Breast epithelium (tissue), 3 donors: Measurements from ENCODE around the gene RFX4.

ENCODE experiments used
- POLR2A ChIP-seq: fragments of 450-650 bp; IDR thresholded peaks from one replicate; pipeline ENCODE4 v1.6.1; 2016; ENCODE audit warnings: antibody characterized with exemption, mild to moderate bottlenecking, moderate library complexity
- TF ChIP-seq, protein P1 (sequence below), 3 donors: fragments of 450-650 bp; IDR thresholded peaks; one replicate each; pipeline ENCODE4 v1.5.1; 2016 to 2017; ENCODE audit warnings: antibody characterized with exemption in 3 of 3, mild to moderate bottlenecking in 3 of 3, moderate library complexity in 3 of 3

GRCh38 chr12:106586278-106586802 is 3.5 kb downstream of the RFX4 start:
- TF ChIP-seq POLR2A, result no peak
- TF ChIP-seq, protein P1, sequence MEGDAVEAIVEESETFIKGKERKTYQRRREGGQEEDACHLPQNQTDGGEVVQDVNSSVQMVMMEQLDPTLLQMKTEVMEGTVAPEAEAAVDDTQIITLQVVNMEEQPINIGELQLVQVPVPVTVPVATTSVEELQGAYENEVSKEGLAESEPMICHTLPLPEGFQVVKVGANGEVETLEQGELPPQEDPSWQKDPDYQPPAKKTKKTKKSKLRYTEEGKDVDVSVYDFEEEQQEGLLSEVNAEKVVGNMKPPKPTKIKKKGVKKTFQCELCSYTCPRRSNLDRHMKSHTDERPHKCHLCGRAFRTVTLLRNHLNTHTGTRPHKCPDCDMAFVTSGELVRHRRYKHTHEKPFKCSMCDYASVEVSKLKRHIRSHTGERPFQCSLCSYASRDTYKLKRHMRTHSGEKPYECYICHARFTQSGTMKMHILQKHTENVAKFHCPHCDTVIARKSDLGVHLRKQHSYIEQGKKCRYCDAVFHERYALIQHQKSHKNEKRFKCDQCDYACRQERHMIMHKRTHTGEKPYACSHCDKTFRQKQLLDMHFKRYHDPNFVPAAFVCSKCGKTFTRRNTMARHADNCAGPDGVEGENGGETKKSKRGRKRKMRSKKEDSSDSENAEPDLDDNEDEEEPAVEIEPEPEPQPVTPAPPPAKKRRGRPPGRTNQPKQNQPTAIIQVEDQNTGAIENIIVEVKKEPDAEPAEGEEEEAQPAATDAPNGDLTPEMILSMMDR (IDR thresholded peaks at IDR 0.05), result no peak
